T-helper 2 cell treated with Interferon-gamma antibody and Interleukin-4, amounts not matched to agents 100 ng/mL and 5 ng/mL, for 36 hours (primary cell): Measurements from ENCODE around the gene TP73. TPM values are rescaled to one million over a fixed set of nuclear protein-coding genes. Genes with fewer than 3 reads are reported as not detected.

ENCODE experiments used
- intact Hi-C: fragments of 100-400 bp; cut with micrococcal nuclease; formaldehyde crosslinking; loops from one replicate; pipeline ENCODE4 v1.15.1; 2023
- total RNA-seq: library from RNA; stranded (reverse); gene quantifications from 2 replicates; pipeline ENCODE4 v1.2.3, GENCODE V29; 2022

Gene TP73
- total RNA-seq, 1 donor from 2014 or later, result 2.6 TPM

DNA sequence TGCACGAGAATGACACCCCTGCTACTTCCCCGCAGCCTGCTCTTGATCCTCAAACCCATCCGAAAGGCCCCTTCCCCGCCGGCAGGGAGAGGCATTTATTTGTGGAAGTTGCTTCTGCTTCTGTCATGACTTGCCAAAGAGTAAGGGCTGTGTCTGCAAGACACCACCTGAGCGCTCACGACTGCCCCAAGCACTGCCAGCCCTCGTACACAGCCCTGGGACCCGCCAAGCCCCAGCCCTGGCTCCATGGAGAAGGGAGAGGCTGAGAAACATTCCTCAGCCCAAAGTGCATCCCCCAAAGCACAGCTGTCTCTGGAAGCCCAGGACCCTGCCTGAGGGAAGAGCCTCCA, 33.8 kb upstream of the TP73 start:
- intact Hi-C loops, result no loop called here

DNA sequence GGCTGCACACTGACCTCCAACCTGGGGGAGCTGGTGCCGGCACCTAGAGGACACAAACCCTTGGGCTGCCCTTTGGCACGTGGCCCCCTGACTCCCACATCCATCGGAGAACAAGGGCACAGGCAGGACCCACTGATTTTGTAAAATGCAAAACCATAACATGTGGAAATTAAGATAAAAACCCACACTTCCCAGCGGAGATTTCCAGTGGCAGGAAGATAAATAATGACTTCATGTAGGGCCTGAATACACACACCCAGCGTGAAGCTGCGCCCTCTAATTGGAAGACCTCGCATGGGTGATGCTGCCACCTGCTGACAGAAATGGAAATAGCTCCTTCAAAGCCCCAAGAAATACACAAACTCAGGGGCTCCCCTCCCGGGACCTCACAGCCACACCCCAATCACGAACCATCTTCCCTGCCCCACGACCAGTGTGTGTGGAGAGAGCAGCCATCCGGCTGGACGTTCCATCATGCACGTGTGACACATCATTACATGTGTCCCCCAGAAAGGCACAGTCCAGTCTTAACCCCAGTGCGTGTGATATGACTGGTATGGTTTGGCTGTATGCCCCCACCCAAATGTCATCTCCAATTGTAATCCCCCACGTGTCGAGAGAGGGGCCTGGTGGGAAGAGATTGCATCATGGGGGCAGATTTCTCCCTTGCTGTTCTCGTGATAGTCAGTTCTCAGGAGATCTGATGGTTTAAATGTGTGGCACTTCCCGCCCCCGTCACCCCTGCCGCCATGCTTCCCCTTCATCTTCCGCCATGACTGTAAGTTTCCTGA, 33.2 kb upstream of the TP73 start:
- intact Hi-C loops, result loop anchor here (1.0 kb wide), 3 partner anchors 54 to 166 kb away; no protein-coding TSS in a partner anchor

DNA sequence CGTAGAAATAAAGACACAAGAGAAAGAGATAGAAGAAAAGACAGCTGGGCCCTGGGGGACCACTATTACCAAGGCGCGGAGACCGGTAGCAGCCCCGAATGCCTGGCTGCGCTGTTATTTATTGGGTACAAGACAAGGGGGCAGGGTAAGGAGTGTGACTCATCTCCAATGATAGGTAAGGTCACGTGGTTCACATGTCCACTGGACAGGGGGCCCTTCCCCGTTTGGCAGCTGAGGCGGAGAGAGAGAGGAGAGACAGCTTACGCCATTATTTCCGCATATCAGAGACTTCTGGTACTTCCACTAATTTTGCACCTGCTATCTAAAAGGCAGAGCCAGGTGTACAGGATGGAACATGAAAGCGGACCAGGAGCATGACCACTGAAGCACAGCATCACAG, 31.6 kb upstream of the TP73 start:
- intact Hi-C loops, result loop anchor here (5.0 to 10.0 kb wide), 2 partner anchors 104 to 282 kb away; partner anchors contain the start of gene C1orf174

DNA sequence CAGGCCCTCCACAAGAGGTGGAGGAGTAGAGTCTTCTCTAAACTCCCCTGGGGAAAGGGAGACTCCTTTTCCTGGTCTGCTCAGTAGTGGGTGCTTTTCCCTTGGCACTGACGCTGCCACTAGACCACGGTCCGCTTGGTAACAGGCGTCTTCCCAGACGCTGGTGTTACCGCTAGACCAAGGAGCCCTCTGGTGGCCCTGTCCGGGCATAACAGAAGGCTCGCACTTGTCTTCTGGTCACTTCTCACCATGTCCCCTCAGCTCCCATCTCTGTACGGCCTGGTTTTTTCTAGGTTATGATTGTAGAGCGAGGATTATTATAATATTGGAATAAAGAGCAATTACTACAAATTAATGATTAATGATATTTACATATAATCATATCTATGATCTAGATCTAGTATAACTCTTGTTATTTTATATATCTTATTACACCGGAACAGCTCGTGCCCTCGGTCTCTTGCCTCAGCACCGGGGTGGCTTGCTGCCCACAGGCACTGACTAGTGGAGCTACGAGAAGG, 31.1 kb upstream of the TP73 start:
- intact Hi-C loops, result loop anchor here (5.0 to 10.0 kb wide), 2 partner anchors 104 to 281 kb away; partner anchors contain the start of gene C1orf174

DNA sequence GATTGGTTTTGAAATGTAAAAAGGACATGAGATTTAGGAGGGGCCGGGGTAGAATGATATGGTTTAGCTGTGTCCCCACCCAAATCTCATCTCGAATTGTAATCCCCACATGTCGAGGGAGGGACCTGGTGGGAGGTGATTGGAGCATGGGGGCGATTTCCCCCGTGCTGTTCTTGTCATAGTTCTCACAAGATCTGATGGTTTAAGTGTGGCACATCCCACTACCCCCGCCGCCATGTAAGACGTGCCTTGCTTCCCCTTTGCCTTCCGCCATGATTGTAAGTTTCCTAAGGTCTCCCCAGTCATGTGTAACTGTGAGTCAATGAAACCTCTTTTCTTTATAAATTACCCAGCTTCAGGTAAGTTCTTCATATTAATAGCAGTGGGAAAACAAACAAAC, 30.2 kb upstream of the TP73 start:
- intact Hi-C loops, result loop anchor here (5.0 to 10.0 kb wide), 2 partner anchors 103 to 280 kb away; partner anchors contain the start of gene C1orf174

DNA sequence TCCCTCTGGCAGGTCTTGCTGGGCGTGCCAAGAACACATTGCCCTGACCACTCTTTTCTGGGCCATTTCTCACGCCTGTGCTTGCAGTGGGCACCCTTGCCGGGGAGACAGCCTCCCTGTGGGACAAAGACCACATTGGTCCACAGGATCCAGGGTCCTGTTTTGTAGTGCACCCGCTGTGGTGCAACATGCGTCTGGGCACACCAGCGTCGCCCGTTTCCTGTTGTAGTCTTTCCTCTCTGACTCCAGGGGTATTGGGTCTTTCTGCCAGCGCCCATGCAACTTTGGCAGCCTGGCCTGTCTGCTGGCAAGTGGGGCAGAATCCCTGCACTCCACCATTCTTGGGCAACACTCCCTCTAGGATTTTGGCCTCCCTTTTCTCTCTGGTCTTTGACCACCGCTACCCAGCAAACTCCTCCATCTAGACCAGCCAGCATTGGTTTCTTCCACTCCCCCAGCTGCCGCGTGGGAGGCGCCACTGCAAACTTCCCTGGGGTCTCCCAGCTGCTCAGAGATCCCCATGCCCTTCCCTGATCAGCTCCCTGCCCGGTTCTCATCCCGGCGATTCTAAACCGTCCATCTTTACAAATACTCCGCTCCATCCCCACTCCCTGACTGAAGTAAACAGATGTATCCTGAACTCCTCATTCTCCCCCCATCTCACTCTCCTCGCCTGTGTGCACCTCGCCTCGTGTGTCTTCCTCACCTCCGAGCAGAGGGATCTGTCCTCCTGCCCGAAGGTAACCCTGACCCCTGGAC, 28.7 kb upstream of the TP73 start:
- intact Hi-C loops, result loop anchor here (1.0 to 10.0 kb wide), 3 partner anchors 27 to 279 kb away; partner anchors contain the start of genes C1orf174 and WRAP73

DNA sequence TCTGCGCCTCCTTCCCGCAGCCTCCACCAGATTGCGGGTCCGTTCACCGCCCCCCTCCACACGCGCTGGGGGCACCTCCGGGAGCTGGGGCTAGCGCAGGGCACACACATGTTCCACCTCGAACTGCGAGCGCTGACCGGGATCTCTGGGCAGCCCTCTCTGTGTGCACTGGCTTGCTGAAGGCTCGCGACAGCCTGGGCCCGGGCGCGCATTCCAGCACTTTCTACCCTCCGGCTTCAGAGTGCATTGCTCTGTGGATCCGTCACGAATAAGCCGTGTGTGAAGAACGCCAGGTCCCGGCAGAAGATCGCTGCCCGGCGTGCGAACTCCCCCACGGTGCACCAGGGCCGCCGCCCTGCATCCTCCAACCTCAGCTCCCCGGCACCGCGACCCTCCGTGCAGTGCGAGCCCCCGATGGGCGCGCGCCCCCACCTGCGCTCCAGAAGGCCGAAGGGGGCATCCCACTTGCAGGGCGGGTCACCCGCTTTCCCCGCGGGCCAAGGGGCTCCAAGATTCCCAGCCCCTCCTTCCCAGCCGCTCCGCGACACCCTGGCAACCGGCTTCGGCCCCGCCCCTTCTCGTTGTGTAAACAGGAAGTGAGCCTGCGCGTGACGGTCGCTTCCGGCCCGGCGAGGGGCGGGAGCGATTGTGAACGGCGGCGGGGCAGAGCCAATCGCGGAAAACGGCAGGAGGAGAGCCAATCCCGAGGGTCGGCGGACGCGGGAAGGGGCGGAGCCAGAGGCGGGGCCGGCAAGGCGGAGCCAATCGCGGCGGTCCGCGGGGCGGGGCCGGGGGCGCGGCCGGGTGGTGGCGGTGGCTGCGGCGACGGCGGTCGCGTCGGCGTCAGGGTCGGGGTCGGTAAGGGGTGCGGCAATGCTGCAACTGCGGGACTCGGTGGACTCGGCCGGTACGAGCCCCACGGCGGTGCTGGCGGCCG, 27.8 kb upstream of the TP73 start, which contains the start of gene TPRG1L:
TSS of gene TPRG1L (plus strand) at position 816 of the 937 bp plus-strand sequence. CDS start at position 874, 58 bp downstream.
- intact Hi-C loops, result loop anchor here (1.0 to 10.0 kb wide), 4 partner anchors 26 to 278 kb away; partner anchors contain the start of genes C1orf174, LRRC47 and WRAP73

DNA sequence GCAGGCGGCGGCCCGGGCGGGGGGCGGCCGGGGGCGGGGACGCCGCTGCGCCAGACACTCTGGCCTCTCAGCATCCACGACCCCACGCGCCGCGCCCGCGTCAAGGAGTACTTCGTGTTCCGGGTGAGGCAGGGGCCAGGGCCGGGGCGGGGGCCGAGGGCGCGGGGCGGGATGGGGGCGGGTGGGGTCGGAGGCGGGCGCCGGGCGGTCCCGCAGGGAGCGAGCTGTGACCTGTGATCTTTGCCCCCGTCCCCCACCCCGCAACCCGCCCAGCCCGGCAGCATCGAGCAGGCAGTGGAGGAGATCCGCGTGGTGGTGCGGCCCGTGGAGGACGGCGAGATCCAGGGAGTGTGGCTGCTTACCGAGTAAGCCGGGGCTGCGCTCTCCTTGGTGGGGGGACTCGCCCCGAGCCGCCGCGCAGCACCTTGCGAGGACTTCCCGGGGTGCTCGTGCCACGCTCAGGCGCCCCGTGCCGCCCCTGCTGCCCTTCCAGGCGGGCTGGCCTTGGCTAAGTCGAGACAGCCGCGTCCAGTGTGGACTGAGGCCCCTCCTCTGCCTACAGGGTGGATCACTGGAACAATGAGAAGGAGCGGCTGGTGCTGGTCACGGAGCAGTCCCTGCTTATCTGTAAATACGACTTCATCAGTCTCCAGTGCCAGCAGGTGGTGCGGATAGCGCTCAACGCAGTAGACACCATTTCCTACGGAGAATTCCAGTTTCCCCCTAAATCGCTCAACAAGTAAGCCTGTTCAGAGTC, 27.0 kb upstream of the TP73 start:
- intact Hi-C loops, result loop anchor here (1.0 to 10.0 kb wide), 2 partner anchors 99 to 171 kb away; partner anchors contain the start of gene LRRC47

DNA sequence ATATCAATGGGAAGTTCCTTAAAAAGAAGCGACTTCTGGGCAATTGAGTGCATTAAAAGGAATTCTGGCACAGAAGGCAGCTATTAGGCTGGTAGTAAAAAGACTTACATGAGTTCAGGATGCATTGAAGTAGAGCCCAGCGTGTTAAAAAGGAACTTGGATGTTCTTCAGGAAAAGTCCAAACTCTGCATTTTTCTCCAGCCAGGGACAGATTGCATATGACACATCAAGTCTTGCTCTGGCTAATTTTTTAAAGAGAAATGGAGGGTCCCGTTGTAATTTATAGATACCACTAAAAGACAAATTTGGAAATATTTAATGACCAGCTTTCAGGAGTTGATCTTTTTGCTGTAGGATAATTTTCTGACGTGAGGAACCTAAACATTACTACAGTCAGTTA, 26.3 kb upstream of the TP73 start:
- intact Hi-C loops, result loop anchor here (10.0 kb wide), 1 partner anchor 99 kb away; no protein-coding TSS in a partner anchor

DNA sequence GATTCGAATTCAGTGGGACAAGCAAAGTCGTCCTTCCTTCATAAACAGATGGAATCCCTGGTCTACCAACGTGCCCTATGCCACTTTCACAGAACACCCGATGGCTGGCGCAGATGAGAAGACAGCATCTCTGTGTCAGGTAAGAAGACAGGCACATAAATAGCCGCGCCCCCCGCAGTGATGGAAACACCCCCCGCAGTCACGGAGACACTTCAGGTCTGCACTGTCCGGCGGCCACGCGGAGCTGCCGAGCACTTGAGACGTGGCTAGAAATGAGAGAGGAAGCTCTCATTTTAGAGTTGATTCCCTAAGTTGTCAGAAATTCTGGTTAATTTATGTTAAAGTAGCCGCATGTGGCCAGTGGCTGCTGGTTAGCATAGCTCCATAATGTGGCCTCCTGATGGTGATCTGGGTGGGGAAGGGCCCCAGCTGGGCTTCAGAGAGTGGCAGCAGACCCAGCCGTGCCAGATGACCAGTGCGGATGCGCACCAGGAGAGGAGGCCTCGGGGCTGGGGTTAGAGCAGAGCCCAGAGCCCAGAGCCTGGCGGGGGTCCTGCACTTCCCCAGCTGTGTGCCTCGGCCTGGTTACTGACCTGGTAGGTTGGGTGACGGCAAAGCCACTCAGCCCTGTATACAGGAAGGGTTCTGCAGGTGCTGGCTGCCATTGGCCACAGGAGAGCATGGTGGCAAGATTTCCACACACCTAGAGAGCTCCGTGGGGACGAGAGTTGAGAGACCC, 24.6 kb upstream of the TP73 start:
- intact Hi-C loops, result loop anchor here (10.0 kb wide), 1 partner anchor 97 kb away; no protein-coding TSS in a partner anchor

DNA sequence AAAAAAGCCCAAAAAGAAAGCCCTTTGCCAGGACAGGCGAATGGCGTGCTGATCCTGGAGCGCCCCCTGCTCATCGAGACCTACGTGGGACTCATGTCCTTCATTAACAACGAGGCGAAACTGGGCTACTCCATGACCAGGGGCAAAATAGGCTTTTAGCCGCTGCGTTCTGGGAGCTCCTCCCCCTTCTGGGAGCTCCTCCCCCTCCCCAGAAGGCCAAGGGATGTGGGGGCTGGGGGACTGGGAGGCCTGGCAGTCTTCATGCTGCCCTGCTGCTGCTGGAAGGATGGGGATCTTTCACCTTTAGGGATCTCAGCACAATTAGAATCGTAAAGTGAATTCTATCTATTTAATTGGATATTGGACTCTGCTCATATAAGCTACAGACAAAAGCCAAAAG, 23.9 kb upstream of the TP73 start:
- intact Hi-C loops, result loop anchor here (10.0 kb wide), 1 partner anchor 96 kb away; no protein-coding TSS in a partner anchor

DNA sequence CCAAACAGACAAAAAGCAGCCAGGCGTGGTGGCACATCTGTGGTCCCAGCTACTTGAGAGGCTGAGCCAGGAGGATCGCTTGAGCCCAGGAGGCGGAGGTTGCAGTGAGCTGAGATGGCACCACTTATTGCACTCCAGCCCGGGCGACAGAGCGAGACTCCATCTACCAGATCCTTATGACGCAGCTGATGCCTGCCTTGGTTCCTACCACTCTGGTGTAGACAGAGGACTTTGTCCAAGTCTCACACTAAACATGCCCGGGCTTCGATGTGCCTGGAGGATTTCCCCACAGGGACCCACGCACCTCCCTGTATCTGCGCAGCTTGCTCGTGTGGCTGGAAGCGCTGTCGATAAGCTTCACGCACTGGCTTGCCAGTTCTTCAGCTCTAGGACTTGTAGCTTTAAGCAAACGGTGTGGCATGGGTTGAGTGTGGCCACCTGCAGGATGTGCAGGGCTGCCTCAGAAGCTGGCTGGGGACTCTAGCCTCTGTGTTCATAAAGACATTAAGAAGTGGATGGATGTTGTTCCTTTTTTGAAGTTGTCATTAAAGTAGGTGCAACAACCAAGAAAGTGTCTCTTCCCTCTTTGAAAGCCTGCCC, 22.7 kb upstream of the TP73 start:
- intact Hi-C loops, result loop anchor here (10.0 kb wide), 1 partner anchor 95 kb away; no protein-coding TSS in a partner anchor

DNA sequence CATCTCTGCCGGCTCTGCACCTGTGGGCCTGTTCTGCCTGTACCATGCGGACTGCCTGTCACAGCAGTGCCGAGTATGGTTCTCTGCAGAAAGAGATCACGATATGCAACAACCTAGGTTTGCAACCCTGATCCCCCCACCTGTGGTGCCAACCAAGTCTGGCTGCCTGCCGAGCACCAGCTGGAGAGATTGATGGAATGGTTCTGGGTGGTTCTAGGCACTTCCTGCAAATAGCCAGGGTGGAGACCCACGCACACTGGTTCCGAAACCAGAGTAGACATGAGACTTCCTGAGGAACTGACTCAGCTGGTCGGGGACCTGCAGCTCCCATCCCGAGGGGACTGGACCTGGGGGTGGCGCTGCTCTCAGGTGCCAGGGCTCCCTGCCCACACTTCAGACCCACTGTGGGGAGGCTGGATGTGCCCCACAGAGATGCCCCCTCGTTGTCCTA, 22.1 kb upstream of the TP73 start:
- intact Hi-C loops, result no loop called here

DNA sequence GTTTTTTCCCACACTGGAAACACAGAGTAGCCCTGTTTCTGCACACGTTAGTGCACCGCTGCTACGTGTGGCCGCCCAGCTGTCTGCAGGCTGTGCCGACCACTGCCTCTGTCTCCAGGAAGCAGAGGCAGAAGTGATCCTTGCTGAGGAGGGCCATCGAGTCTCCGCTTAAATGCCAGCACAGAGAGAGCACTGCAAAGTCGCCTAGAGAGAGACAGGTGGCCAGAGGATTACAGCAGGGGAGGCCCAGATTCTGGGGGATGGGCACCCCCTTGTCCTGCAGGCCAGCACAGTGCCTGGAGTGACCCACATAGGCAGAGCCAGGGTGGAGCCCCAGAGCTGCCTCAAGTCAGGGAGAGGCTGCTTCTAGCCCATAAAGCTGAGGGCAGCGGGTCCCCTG, 21.4 kb upstream of the TP73 start:
- intact Hi-C loops, result no loop called here

DNA sequence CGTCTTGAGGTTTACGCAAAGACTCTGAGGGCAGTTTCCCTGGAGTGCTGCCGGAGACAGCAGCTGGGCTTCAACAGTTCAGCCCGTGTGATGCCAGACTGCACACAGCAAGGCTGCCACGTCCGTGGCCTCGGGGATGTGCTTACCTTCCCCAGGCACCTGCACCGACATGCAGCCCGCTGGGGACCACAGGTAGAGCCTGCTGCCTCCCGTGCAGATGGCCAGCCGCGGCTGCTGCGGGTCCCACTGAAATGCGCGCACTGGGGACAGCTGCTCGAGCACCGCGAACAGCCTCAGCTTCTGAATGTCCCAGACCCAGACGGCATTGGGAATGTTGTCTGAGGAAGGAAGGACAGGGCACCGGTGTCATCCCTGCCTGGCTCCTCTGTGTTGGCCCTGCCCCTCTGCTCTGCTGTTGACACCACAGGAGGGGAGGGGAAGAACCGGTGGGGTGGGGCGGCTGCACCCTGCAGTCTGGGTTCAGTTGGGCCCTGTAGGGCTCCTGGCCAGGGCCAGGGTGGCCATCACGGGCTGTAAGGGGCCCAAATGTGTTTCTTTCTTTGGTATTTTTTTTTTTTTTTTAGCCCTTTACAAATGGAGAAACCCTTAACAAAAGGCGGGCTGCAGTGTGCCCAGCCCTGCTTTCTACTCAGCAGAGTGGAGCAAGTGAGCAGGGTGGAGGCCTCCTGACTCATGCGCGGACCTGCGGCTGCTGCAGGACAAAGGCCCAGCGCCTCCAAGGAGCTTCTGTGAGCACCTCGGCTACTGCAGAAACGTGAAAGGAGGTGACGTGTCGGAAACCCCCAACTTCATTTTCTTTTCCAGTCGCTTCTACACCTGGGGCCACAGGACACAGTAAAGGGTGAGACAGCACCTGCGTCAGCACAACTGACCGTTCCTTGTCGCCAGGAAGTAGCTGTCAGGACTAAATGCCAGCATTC, 20.7 kb upstream of the TP73 start:
- intact Hi-C loops, result no loop called here

DNA sequence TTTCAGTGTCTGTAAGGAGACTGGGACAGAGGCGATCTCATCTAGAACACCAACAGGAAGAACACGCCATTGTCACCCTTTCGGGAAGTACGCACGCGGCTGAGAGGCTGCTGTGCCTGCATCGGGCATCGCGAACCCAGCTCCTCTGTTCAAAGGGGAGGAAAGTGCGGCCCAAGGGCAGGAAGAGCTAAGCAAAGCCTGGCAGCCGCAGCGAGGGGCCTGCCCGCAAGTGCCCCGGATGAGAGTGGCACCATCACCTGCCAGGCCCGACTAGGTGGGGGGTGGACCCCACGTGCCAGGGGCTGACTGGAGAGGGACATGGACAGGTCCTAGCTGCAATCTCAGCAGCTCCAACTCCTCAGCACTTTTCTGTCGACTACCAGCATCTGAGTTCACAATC, 20.0 kb upstream of the TP73 start:
- intact Hi-C loops, result no loop called here

DNA sequence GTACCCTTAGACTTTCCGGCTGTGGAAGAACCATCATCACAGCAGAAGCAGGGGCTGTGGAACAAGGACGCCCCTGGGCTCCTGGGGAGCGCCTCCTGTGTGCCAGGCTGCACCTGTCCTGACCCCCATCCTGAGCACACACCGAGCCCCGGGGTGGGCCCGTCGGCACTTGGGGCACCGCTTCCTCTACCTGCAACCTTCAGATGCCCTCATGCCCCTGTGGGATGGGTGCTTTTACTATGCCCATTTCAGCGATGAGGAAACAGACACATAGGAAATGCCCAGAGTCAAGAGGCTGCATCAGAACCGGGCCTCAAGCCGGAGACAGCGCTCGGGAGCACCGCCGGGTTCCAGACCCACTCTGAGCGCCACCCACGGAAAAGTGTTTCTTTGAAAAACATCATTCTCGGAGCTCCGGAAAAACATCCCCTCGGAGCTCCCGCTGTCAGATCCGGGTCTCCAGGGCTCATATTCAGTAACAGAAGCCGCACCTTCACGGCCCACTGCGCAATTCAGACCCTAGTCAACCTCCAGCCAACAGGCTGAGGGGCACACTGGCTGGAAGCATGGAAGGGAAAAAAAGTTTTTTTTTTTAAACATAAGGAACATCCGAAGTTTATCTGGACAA, 19.5 kb upstream of the TP73 start:
- intact Hi-C loops, result no loop called here
